ENCODE data around the gene CCNJL.
"Not testable (repeated sequence)": the region's sequence is repeated elsewhere in the genome, so short reads cannot be mapped to it uniquely, and the experiment has no call there.

The CCNJL gene

DNA sequence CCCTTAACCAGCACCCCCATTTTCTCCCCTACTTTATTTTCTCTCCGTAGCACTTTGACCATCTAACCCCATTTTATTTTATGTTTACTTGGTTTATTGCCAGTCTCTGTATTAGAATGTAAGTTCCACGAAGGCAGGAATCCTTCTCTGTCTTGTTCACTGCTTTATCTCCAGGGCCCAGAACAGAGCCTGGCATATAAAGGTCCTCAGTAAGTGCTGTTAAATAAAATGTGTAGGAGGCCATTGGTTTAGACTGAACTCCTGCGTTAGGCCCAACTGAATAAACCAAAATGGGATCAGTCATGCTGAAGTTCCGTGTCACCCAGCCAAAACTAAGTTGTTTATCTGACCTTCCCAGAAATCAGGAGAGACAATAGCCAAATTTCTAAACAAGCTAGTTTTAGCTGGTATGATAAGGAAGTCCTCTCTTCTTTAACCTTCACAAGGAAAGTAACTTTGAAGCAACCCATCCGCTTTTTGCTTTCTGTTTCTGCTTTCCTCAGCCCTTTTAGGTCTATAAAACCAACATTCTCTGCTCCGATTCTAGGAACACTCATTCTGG is 29.0 kb upstream of the CCNJL start:
- CTCF ChIA-PET = interaction anchor here (0.5 kb wide), 1 partner anchor 20 kb away, joined by 4 read pairs; no protein-coding TSS in a partner anchor
- DNase-seq (ENCODE audit: extremely low spot score) = no peak
- TF ChIP-seq ARNT (IDR thresholded peaks at IDR 0.05) (no peak), FOXK2 (IDR thresholded peaks at IDR 0.05) (no peak), LEF1 (IDR thresholded peaks at IDR 0.05; ENCODE audit: borderline replicate concordance) (no peak), SUZ12 (IDR thresholded peaks at IDR 0.05) (no peak), L3MBTL2 (conservative IDR thresholded peaks at IDR 0.05) (no peak), BHLHE40 (IDR thresholded peaks at IDR 0.05; ENCODE audit: borderline replicate concordance) (no peak), SP1 (IDR thresholded peaks at IDR 0.05) (no peak), FOXM1 (IDR thresholded peaks at IDR 0.05; ENCODE audit: borderline replicate concordance) (no peak), TARDBP (IDR thresholded peaks at IDR 0.05) (no peak), HDGF (IDR thresholded peaks at IDR 0.05; ENCODE audit: borderline replicate concordance) (no peak), CTBP1 (IDR thresholded peaks at IDR 0.05; ENCODE audit: borderline replicate concordance) (no peak), ELF4 (IDR thresholded peaks at IDR 0.05) (no peak), FOXA1 (IDR thresholded peaks at IDR 0.05) (no peak), ZNF384 (IDR thresholded peaks at IDR 0.05) (no peak)
- TF ChIP-seq, protein P1, sequence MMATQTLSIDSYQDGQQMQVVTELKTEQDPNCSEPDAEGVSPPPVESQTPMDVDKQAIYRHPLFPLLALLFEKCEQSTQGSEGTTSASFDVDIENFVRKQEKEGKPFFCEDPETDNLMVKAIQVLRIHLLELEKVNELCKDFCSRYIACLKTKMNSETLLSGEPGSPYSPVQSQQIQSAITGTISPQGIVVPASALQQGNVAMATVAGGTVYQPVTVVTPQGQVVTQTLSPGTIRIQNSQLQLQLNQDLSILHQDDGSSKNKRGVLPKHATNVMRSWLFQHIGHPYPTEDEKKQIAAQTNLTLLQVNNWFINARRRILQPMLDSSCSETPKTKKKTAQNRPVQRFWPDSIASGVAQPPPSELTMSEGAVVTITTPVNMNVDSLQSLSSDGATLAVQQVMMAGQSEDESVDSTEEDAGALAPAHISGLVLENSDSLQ (IDR thresholded peaks at IDR 0.05) = no peak
- POLR2A ChIA-PET = no interaction called here

DNA sequence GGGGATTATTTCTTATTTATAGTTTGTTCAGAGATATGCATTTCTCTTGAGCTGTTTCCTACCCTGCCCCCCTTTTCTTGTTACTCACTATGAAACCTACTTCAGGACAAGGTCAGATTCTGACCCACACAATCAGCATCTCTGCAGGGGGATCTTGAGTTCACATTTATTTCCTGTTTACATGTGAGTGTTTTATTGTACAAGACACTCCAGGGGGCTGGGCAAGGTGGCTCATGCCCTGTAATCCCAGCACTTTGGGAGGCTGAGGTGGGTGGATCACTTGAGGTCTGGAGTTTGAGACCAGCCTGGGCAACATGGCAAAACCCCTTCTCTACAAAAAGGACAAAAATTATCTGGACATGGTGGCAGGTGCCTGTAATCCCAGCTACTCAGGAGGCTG is 28.1 kb upstream of the CCNJL start:
- DNase-seq (ENCODE audit: extremely low spot score); CTCF ChIA-PET: not testable (repeated sequence)
- POLR2A ChIA-PET = interaction anchor here (1.0 kb wide), 1 partner anchor 28 kb away, joined by 3 read pairs; the partner anchor contains the start of gene CCNJL

DNA sequence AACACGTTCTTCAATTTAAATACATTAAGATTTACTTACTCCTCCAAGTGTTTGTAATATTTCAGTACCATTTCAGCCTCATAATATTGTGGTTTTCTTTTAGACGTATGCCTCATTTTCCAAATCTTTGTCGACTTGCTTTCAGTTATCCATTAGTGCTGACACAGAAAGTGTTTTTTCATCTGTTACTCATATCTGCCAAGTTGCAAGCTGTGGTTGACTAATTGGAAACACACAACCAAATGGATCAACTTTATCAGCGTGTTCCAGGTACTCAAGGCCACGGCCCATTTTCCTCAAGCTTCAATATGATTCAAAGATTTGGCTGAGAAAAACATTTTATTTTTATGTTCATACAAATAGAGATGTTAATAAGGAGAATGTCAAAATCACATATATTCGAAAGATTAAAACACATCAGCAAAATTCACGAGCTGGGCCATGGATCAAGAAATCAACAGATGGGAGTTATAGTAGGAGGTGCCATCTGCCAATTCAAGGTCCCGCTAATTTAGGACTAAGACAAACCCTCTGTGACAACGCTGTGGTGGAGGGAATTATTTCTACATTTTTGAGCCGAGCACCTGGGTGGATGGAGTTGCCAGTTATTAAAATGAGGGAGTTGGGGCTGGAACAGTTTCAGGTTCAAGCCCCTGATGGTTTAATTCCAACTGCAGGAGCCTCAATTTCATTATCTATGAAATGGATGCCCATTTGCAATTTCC is 27.2 kb upstream of the CCNJL start:
- DNase-seq (ENCODE audit: extremely low spot score) = no peak
- POLR2A ChIA-PET = interaction anchor here (1.0 kb wide), 1 partner anchor 27 kb away, joined by 3 read pairs; the partner anchor contains the start of gene CCNJL
- no peak for TF ChIP-seq CTBP1 (IDR thresholded peaks at IDR 0.05; ENCODE audit: borderline replicate concordance)
- TF ChIP-seq TARDBP (IDR thresholded peaks at IDR 0.05) = no peak
- TF ChIP-seq SUZ12 (IDR thresholded peaks at IDR 0.05) = no peak
- TF ChIP-seq SP1 (IDR thresholded peaks at IDR 0.05) = no peak
- no peak for TF ChIP-seq NFRKB (IDR thresholded peaks at IDR 0.05)
- no peak for TF ChIP-seq ZNF384 (IDR thresholded peaks at IDR 0.05)
- TF ChIP-seq BHLHE40 (IDR thresholded peaks at IDR 0.05; ENCODE audit: borderline replicate concordance) = no peak
- no peak for TF ChIP-seq FOXM1 (IDR thresholded peaks at IDR 0.05; ENCODE audit: borderline replicate concordance)
- no peak for TF ChIP-seq ELF4 (IDR thresholded peaks at IDR 0.05)
- no peak for TF ChIP-seq FOXA1 (IDR thresholded peaks at IDR 0.05)
- no peak for TF ChIP-seq HDGF (IDR thresholded peaks at IDR 0.05; ENCODE audit: borderline replicate concordance)
- no peak for TF ChIP-seq L3MBTL2 (conservative IDR thresholded peaks at IDR 0.05)
- no peak for TF ChIP-seq ARNT (IDR thresholded peaks at IDR 0.05)
- TF ChIP-seq LEF1 (IDR thresholded peaks at IDR 0.05; ENCODE audit: borderline replicate concordance) = no peak
- CTCF ChIA-PET = interaction anchor here (0.6 kb wide), 2 partner anchors 12 to 283 kb away, joined by 4 to 9 read pairs; no protein-coding TSS in a partner anchor

- DNase-seq (ENCODE audit: extremely low spot score); POLR2A ChIA-PET; CTCF ChIA-PET: not testable (repeated sequence)
Observed at GRCh38 chr5:160334716-160335115, 22.4 kb upstream of the CCNJL start.

DNA sequence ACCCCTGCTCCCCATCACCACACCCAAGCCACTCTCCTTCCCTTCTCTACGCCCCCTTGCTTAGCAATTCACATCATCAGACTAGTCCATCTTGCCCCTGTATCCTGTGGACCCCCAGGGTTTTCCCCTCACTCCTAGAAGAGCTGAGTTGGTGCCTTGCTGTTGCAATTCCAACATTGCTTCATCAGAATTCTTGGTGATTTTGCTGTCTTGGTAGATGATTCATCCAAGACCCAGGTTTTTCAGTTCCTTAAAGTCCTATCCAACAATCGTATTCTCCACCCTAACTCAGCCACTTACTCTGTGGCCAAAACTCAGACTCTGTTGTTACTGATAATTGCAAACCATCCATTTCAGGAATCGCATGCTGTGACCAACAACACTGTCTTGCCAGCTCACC is 21.4 kb upstream of the CCNJL start:
- TF ChIP-seq SUZ12 (IDR thresholded peaks at IDR 0.05) = no peak
- no peak for TF ChIP-seq ARNT (IDR thresholded peaks at IDR 0.05)
- TF ChIP-seq HDGF (IDR thresholded peaks at IDR 0.05; ENCODE audit: borderline replicate concordance) = no peak
- TF ChIP-seq FOXM1 (IDR thresholded peaks at IDR 0.05; ENCODE audit: borderline replicate concordance) = no peak
- no peak for TF ChIP-seq LEF1 (IDR thresholded peaks at IDR 0.05; ENCODE audit: borderline replicate concordance)
- TF ChIP-seq FOXK2 (IDR thresholded peaks at IDR 0.05) = no peak
- TF ChIP-seq ZNF384 (IDR thresholded peaks at IDR 0.05) = no peak
- TF ChIP-seq TARDBP (IDR thresholded peaks at IDR 0.05) = no peak
- no peak for TF ChIP-seq ELF4 (IDR thresholded peaks at IDR 0.05)
- no peak for TF ChIP-seq BHLHE40 (IDR thresholded peaks at IDR 0.05; ENCODE audit: borderline replicate concordance)
- no peak for TF ChIP-seq L3MBTL2 (conservative IDR thresholded peaks at IDR 0.05)
- TF ChIP-seq SP1 (IDR thresholded peaks at IDR 0.05) = no peak
- no peak for TF ChIP-seq CTBP1 (IDR thresholded peaks at IDR 0.05; ENCODE audit: borderline replicate concordance)
- TF ChIP-seq NFRKB (IDR thresholded peaks at IDR 0.05) = no peak
- TF ChIP-seq FOXA1 (IDR thresholded peaks at IDR 0.05) = no peak
- CTCF ChIA-PET = no interaction called here
- POLR2A ChIA-PET = no interaction called here
- no peak for DNase-seq (ENCODE audit: extremely low spot score)

- no peak for DNase-seq (ENCODE audit: extremely low spot score)
- POLR2A ChIA-PET = no interaction called here
- TF ChIP-seq CTBP1 (IDR thresholded peaks at IDR 0.05; ENCODE audit: borderline replicate concordance) = no peak
- TF ChIP-seq ZNF384 (IDR thresholded peaks at IDR 0.05) = no peak
- TF ChIP-seq SP1 (IDR thresholded peaks at IDR 0.05) = no peak
- TF ChIP-seq, protein P1 (IDR thresholded peaks at IDR 0.05) = no peak
- no peak for TF ChIP-seq ELF4 (IDR thresholded peaks at IDR 0.05)
- TF ChIP-seq LEF1 (IDR thresholded peaks at IDR 0.05; ENCODE audit: borderline replicate concordance) = no peak
- no peak for TF ChIP-seq L3MBTL2 (conservative IDR thresholded peaks at IDR 0.05)
- TF ChIP-seq NFRKB (IDR thresholded peaks at IDR 0.05) = no peak
- TF ChIP-seq BHLHE40 (IDR thresholded peaks at IDR 0.05; ENCODE audit: borderline replicate concordance) = no peak
- TF ChIP-seq FOXK2 (IDR thresholded peaks at IDR 0.05) = no peak
- TF ChIP-seq HDGF (IDR thresholded peaks at IDR 0.05; ENCODE audit: borderline replicate concordance) = no peak
- TF ChIP-seq TARDBP (IDR thresholded peaks at IDR 0.05) = no peak
- TF ChIP-seq FOXM1 (IDR thresholded peaks at IDR 0.05; ENCODE audit: borderline replicate concordance) = no peak
- TF ChIP-seq FOXA1 (IDR thresholded peaks at IDR 0.05) = no peak
- TF ChIP-seq ARNT (IDR thresholded peaks at IDR 0.05) = no peak
- TF ChIP-seq SUZ12 (IDR thresholded peaks at IDR 0.05) = no peak
- CTCF ChIA-PET = no interaction called here
Observed at GRCh38 chr5:160330212-160330611, 17.8 kb upstream of the CCNJL start.

Measured in HEK293T (cell line).